B cell (primary cell): ENCODE data around the gene TMEM151A. TPM values are rescaled to one million over a fixed set of nuclear protein-coding genes. Genes with fewer than 3 reads are reported as not detected.
"Not testable (repeated sequence)": the region's sequence is repeated elsewhere in the genome, so short reads cannot be mapped to it uniquely, and the experiment has no call there.

ENCODE experiments used
- ATAC-seq: fragments of 200-7000 bp; cut with Tn5 transposase; one replicate; pipeline ENCODE4 v1.10.0; 2021; ENCODE audit warnings: low read depth, mild to moderate bottlenecking, moderate number of reproducible peaks, moderate library complexity
- CTCF ChIA-PET: fragments of 350-600 bp; sonication (Branson Sonifier 250); formaldehyde crosslinking; loops from one replicate; lab custom pipeline; 2021; ENCODE audit warnings: antibody characterized with exemption, inconsistent platforms; lab: Charles Lee
- POLR2A ChIA-PET: fragments of 350-600 bp; sonication (Branson Sonifier 250); formaldehyde crosslinking; loops from one replicate; lab custom pipeline; 2021; ENCODE audit warnings: antibody characterized with exemption; lab: Charles Lee
- DNase-seq: peaks from one replicate; pipeline ENCODE4 v3.0.0; 2013
- H2AFZ ChIP-seq: 2 replicates; pipeline ENCODE4 v1.6.1; 2012; ENCODE audit warnings: mild to moderate bottlenecking, low read depth, low read length; ENCODE audit not compliant: insufficient read depth, poor library complexity, severe bottlenecking
- H3K27ac ChIP-seq, 2 donors: 1 replicate in 1 of 2; 2 replicates in 1 of 2; pipeline ENCODE4 v1.5.1; 2012 to 2013; ENCODE audit warnings: low read length in 2 of 2, mild to moderate bottlenecking in 2 of 2, moderate library complexity in 1 of 2
- H3K27me3 ChIP-seq, 4 experiments: fragments of 200-600 bp in 1 of 4; sonication (generic) in 1 of 4; replicated peaks in 1 of 4; 1 replicate in 2 of 4; 2 replicates in 2 of 4; pipeline versions ENCODE4 v1.6.1 to v1.7.0; 2013 to 2016; ENCODE audit warnings: low read length in 3 of 4, mild to moderate bottlenecking in 2 of 4, mixed read lengths in 1 of 4, moderate library complexity in 1 of 4; ENCODE audit not compliant: insufficient read depth in 4 of 4, control insufficient read depth in 3 of 4; ENCODE audit errors: control extremely low read depth in 1 of 4
- H3K36me3 ChIP-seq, 2 experiments: replicated peaks in 1 of 2; 1 replicate in 1 of 2; 2 replicates in 1 of 2; pipeline versions ENCODE4 v1.6.1 to v1.7.1; 2013; ENCODE audit warnings: low read length in 1 of 2; ENCODE audit not compliant: insufficient read depth in 2 of 2, control insufficient read depth in 1 of 2; ENCODE audit errors: control extremely low read depth in 1 of 2, extremely low read depth in 1 of 2
- H3K4me1 ChIP-seq, 2 donors: fragments of 200-600 bp in 1 of 2; sonication (generic) in 1 of 2; 1 replicate in 1 of 2; 2 replicates in 1 of 2; pipeline versions ENCODE4 v1.5.1 to v1.6.1; 2013 to 2017; ENCODE audit warnings: low read length in 2 of 2; ENCODE audit not compliant: control insufficient read depth in 2 of 2, insufficient read depth in 2 of 2
- H3K4me2 ChIP-seq: replicated peaks from 2 replicates; pipeline ENCODE3; 2012; ENCODE audit warnings: mild to moderate bottlenecking, low read depth, low read length; ENCODE audit not compliant: poor library complexity, severe bottlenecking
- H3K4me3 ChIP-seq, 5 experiments: fragments of 200-600 bp in 1 of 5; sonication (generic) in 1 of 5; 1 replicate in 3 of 5; 2 replicates in 2 of 5; pipeline versions ENCODE4 v1.5.1 to v1.7.0; 2011 to 2016; ENCODE audit warnings: low read length in 4 of 5, mild to moderate bottlenecking in 4 of 5, low read depth in 2 of 5, control low read depth in 1 of 5, moderate library complexity in 1 of 5; ENCODE audit not compliant: insufficient read depth in 1 of 5; ENCODE audit errors: control extremely low read depth in 1 of 5, extremely low read depth in 1 of 5
- H3K79me2 ChIP-seq: fragments of 200-600 bp; sonication (generic); one replicate; pipeline ENCODE4 v1.6.0; 2016; ENCODE audit warnings: low read length; ENCODE audit not compliant: control insufficient read depth, insufficient read depth
- H3K9ac ChIP-seq: fragments of 200-600 bp; sonication (generic); 2 replicates; pipeline ENCODE4 v1.6.1; 2017; ENCODE audit warnings: mild to moderate bottlenecking, low read length, moderate library complexity
- H3K9me3 ChIP-seq, 3 donors: one replicate each; pipeline versions ENCODE4 v1.6.1 to v1.7.1; 2013; ENCODE audit warnings: low read length in 2 of 3; ENCODE audit not compliant: control insufficient read depth in 2 of 3, insufficient read depth in 1 of 3; ENCODE audit errors: control extremely low read depth in 1 of 3
- H4K20me1 ChIP-seq: 2 replicates; pipeline ENCODE4 v1.6.0; 2012; ENCODE audit warnings: mild to moderate bottlenecking, low read length; ENCODE audit not compliant: insufficient read depth, control insufficient read depth, poor library complexity, severe bottlenecking
- H3K27ac Mint-ChIP-seq: one replicate; pipeline ENCODE4 v1.8.0; 2021; ENCODE audit warnings: mixed read lengths
- H3K27me3 Mint-ChIP-seq: one replicate; pipeline ENCODE4 v1.8.0; 2021; ENCODE audit warnings: mixed read lengths
- H3K4me1 Mint-ChIP-seq: one replicate; pipeline ENCODE4 v1.8.0; 2021; ENCODE audit warnings: mixed read lengths
- H3K4me3 Mint-ChIP-seq: one replicate; pipeline ENCODE4 v1.8.0; 2021; ENCODE audit warnings: mixed read lengths
- H3K9me3 Mint-ChIP-seq: one replicate; pipeline ENCODE4 v1.8.0; 2022; ENCODE audit warnings: mixed read lengths; ENCODE audit not compliant: insufficient read depth
- EZH2 ChIP-seq: IDR thresholded peaks from 2 replicates; pipeline ENCODE4 v1.6.1; 2012; ENCODE audit warnings: borderline replicate concordance, low read depth, mild to moderate bottlenecking, moderate library complexity, low read length; ENCODE audit not compliant: insufficient read depth, poor library complexity, severe bottlenecking
- WGBS: methylation state at CpG from one replicate; pipeline ENCODE4 v1.1.5; 2013; ENCODE audit warnings: missing lambda C conversion rate; ENCODE audit not compliant: insufficient coverage; 5-methylcytosine and 5-hydroxymethylcytosine counted together
- intact Hi-C: fragments of 100-400 bp; cut with micrococcal nuclease; formaldehyde crosslinking; loops from one replicate; pipeline ENCODE4 v1.10.0; 2022
- polyA plus RNA-seq: library from polyadenylated mRNA; depleted of rRNA; stranded (reverse); fragments of >200 nt; gene quantifications from 2 replicates; pipeline ENCODE4 v1.2.3, GENCODE V29; 2012
- total RNA-seq, 2 donors: library from RNA; stranded (reverse); fragments of 120-200 nt in 1 of 2; gene quantifications; 1 replicate in 1 of 2; 2 replicates in 1 of 2; pipeline versions ENCODE4 v1.2.3 to v1.2.4, GENCODE V29; 2013 to 2022
- TF ChIP-seq, protein P1 (sequence below): fragments of 200-600 bp; IDR thresholded peaks from one replicate; pipeline ENCODE4 v1.8.0; 2022; ENCODE audit warnings: antibody characterized with exemption, mild to moderate bottlenecking

The TMEM151A gene
- total and polyA plus RNA-seq, 2 donors (not counting 1 experiment from before 2014, with no cell fraction given), result 0.17 to 1.1 TPM

DNA sequence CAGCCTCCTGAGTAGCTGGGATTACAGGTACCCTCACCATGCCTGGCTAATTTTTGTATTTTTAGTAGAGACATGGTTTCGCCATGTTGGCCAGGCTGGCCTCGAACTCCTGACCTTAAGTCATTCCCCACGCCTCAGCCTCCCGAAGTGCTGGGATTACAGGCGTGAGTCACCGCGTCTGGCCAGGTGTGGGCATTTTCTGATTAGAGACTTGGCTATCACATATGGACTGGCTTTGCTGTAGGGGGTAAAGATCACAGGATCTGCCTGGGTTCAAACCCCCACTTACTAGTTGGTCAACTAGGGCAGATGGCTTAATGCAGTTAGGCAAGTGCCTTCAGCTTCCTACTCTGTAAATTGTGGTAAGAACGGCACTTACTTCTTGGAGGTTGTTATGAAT is 18.6 kb downstream of the TMEM151A start:
- intact Hi-C loops, result no loop called here
- H3K79me2 ChIP-seq, result no peaks in the 10 kb centered on the region
- H3K27ac ChIP-seq, result no peak overlapping the region
- Mint-ChIP-seq H3K4me3 (no peak overlapping the region), H3K27ac (no peak overlapping the region), H3K9me3 (no peaks in the 10 kb centered on the region), H3K4me1 (peaks cover 22% of the 10 kb centered on the region), H3K27me3 (peaks cover 3% of the 10 kb centered on the region)
- peaks cover 10 to 19% of the 10 kb centered on the region in 2 donors for H3K4me1 ChIP-seq
- no peak for TF ChIP-seq EZH2
- TF ChIP-seq, protein P1, sequence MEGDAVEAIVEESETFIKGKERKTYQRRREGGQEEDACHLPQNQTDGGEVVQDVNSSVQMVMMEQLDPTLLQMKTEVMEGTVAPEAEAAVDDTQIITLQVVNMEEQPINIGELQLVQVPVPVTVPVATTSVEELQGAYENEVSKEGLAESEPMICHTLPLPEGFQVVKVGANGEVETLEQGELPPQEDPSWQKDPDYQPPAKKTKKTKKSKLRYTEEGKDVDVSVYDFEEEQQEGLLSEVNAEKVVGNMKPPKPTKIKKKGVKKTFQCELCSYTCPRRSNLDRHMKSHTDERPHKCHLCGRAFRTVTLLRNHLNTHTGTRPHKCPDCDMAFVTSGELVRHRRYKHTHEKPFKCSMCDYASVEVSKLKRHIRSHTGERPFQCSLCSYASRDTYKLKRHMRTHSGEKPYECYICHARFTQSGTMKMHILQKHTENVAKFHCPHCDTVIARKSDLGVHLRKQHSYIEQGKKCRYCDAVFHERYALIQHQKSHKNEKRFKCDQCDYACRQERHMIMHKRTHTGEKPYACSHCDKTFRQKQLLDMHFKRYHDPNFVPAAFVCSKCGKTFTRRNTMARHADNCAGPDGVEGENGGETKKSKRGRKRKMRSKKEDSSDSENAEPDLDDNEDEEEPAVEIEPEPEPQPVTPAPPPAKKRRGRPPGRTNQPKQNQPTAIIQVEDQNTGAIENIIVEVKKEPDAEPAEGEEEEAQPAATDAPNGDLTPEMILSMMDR, result no peak
- ATAC-seq, result no peak
- H4K20me1 ChIP-seq, result no peaks in the 10 kb centered on the region
- H3K36me3 ChIP-seq, result no peaks in the 10 kb centered on the region
- H3K9ac ChIP-seq, result no peak overlapping the region
- no peak overlapping the region for H3K4me3 ChIP-seq
- ChIA-PET POLR2A (no interaction called here), CTCF (interaction anchor here (1.1 to 6.3 kb wide), 7 partner anchors 16 to 311 kb away, joined by 3 to 101 read pairs (median 44); partner anchors contain the start of genes B4GAT1 and BRMS1)
- no peaks in the 10 kb centered on the region for H3K9me3 ChIP-seq
- no peaks in the 10 kb centered on the region for H3K27me3 ChIP-seq
- DNase-seq, result no peak
- WGBS, result 89% methylated on average over 6 of the region's 8 CpGs
- no peak overlapping the region for H3K4me2 ChIP-seq
- H2AFZ ChIP-seq, result no peak overlapping the region

DNA sequence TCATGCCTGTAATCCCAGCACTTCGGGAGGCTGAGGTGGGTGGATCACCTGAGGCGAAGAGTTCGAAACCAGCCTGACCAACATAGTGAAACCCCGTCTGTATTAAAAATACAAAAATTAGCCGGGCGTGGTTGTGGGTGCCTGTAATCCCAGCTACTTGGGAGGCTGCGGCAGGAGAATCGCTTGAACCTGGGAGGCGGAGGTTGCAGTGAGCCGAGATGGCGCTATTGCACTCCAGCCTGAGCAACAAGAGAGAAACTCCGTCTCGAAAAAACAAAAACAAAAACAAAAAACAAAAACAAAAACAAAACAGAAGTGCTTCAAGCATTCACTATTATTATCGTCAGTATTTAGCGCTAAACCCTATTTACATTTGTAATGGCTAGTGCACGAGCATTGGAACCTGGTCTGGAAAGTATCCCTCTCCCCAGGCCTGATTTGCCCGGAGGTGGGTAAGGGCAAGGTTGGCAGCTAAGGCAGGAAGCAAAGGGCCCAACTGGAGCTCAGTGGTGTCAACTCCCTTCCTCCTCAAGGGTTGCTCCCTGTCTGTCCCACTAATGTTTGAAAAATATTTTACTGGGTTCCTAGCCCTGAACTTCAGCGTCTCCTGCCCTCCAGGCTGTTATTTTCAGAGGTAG is 19.2 kb downstream of the TMEM151A start:
- peaks cover 10 to 19% of the 10 kb centered on the region in 2 donors for H3K4me1 ChIP-seq
- H3K4me3 ChIP-seq, H3K36me3 ChIP-seq, H3K27me3 ChIP-seq, H3K9ac ChIP-seq, H3K9me3 Mint-ChIP-seq, H4K20me1 ChIP-seq, H3K4me3 Mint-ChIP-seq, ATAC-seq, intact Hi-C loops, DNase-seq, H3K27ac Mint-ChIP-seq, H3K9me3 ChIP-seq, H3K27ac ChIP-seq, H3K4me2 ChIP-seq, H2AFZ ChIP-seq, H3K79me2 ChIP-seq, H3K27me3 Mint-ChIP-seq: not testable (repeated sequence)
- POLR2A ChIA-PET, result interaction anchor here (0.7 to 2.0 kb wide), 4 partner anchors 16 to 34 kb away, joined by 3 to 12 read pairs (median 7); partner anchors contain the start of genes BRMS1 and RIN1
- 92% methylated on average over 17 of the region's 18 CpGs for WGBS
- CTCF ChIA-PET, result interaction anchor here (0.6 to 6.3 kb wide), 45 partner anchors 9 to 451 kb away, joined by 3 to 101 read pairs (median 6); partner anchors contain the start of genes ACTN3, B4GAT1, BRMS1 and FIBP
- peaks cover 26% of the 10 kb centered on the region for H3K4me1 Mint-ChIP-seq
